ENCODE measurements around the gene RAB26.

Gene RAB26

DNA sequence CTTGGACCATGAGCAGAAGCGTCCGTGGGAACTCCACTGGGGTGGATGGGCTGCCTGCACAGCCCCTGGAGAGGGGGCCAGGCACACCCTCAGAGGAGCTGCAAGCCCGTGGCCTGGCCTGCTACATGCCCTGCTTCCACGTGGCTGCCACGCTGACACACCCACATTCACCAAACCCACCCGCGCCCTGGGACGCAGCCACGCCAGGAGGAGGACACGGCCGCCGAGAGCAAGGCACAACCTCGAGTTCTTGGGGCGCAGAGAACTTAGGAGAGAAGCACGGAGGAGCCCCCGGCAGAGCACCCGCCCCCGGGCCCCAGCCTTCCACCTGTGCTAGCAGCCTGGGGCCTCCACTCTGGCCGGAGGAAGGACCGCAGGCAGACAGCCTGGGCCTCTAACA, 29.1 kb downstream of the RAB26 start:
- no peak overlapping the region for H2AK5ac ChIP-seq (ENCODE audit: low read length)
- peaks cover 48 to 51% of the 10 kb centered on the region in 2 experiments for H3K36me3 ChIP-seq (ENCODE audit: control insufficient read depth in 1 of 2, insufficient read depth in 2 of 2, low read length in 2 of 2)
- H2AFZ ChIP-seq (ENCODE audit: insufficient read depth, low read length, poor library complexity): no peak overlapping the region
- peaks cover 6% of the 10 kb centered on the region for H3K9me3 ChIP-seq (ENCODE audit: insufficient read depth, low read depth, low read length)
- no peak for DNase-seq
- no peaks in the 10 kb centered on the region for H3K79me2 ChIP-seq (ENCODE audit: control insufficient read depth, insufficient read depth, low read length, poor library complexity)
- no peak overlapping the region for H3K14ac ChIP-seq (ENCODE audit: low read length)
- no peaks in the 10 kb centered on the region for H3K27me3 ChIP-seq (ENCODE audit: insufficient read depth, low read length)
- no CpG with 5 or more reads among the region's 20 CpGs for WGBS (ENCODE audit: extremely low coverage, insufficient coverage, insufficient read length)
- H2BK5ac ChIP-seq (ENCODE audit: low read depth, low read length, poor library complexity): no peak overlapping the region
- H4K12ac ChIP-seq (ENCODE audit: low read depth, low read length): no peak overlapping the region
- no peak overlapping the region for H3K23ac ChIP-seq (ENCODE audit: low read length)
- no peak overlapping the region for H3K27ac ChIP-seq (ENCODE audit: low read depth, low read length)
- no peak overlapping the region for H3K9ac ChIP-seq (ENCODE audit: low read length)
- no peaks in the 10 kb centered on the region for H3K79me1 ChIP-seq (ENCODE audit: low read length)
- H3K4me1 ChIP-seq (ENCODE audit: control insufficient read depth in 1 of 2, insufficient read depth in 2 of 2, low read length in 2 of 2): no peaks in the 10 kb centered on the region
- peak overlapping the region; percentile 25 for H3K4me3 ChIP-seq (ENCODE audit: low read depth, low read length)
- no peak overlapping the region for H2BK12ac ChIP-seq (ENCODE audit: low read length)
- H3K18ac ChIP-seq (ENCODE audit: low read length): no peak overlapping the region
- H4K91ac ChIP-seq (ENCODE audit: low read depth, low read length): no peak overlapping the region
- H3K4me2 ChIP-seq (ENCODE audit: low read length): no peak overlapping the region
- H3K4ac ChIP-seq (ENCODE audit: low read depth, low read length): no peak overlapping the region
- no peak overlapping the region for H4K8ac ChIP-seq (ENCODE audit: low read depth, low read length)
- no peak overlapping the region for H2BK120ac ChIP-seq (ENCODE audit: insufficient read depth, low read length, poor library complexity)

DNA sequence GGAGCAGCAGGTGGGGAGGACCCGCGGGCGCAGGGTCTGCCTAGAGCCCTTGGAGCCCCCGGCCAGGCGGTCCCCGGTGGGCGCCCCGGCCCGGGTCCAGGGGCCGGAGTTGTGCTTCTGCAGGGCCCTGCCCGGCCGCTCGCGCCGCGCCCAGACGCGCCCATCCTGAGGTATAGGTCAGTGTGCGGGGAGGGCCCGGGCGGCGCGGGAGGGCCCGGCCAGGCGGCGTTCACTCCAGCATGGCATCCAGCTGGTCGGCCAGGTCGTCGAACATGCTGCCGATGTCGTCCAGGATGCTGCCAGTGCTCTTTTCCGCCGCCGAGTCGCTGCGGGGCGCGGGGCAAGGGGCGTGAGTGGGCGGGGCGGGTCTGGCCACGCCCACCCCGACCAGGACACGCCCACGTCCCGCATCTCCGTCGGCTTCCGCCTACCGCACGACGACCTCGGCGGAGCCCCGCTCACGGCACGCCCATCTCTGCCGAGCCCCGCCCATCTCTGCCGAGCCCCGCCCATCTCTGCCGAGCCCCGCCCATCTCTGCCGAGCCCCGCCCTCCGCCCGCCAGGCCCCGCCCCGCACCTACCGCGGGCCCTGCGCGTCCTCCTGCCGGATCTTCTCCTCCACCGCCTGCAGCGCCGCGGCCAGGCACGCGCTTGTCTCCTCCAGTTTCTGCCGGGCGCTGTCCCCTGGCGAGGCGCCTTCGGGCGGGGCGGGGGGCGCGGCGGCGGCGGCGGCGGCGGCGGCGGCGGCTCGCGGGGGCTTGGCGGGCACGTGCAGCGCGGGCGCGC, 30.1 kb downstream of the RAB26 start:
- H4K8ac ChIP-seq (ENCODE audit: low read depth, low read length): no peak overlapping the region
- H3K79me1 ChIP-seq (ENCODE audit: low read length): no peaks in the 10 kb centered on the region

DNA sequence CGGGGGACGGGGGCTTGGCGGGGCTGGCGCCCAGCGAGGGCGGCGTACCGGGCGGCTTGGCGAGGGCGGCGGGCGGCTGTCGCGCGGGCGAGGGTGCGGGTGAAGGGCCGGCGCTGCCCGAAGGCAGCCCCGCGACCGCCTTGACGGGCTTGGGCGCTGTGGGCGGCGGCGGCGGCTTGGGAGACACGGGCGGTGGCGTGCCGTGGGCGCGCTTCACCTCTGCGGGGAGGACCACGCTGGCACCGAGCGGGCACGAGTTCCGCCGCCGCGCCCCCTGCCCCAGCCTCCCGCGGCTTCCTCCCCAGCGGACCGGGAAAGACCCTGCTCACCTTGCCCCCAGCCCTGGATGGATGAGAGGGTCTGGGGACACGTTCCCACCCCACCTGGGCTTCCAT, 30.7 kb downstream of the RAB26 start:
- WGBS (ENCODE audit: extremely low coverage, insufficient coverage, insufficient read length): no CpG with 5 or more reads among the region's 50 CpGs
- no peak overlapping the region for H3K4me2 ChIP-seq (ENCODE audit: low read length)
- H2AK5ac ChIP-seq (ENCODE audit: low read length): no peak overlapping the region
- H3K36me3 ChIP-seq (ENCODE audit: control insufficient read depth in 1 of 2, insufficient read depth in 2 of 2, low read length in 2 of 2): peaks cover 35 to 36% of the 10 kb centered on the region in 2 experiments
- peaks cover 6% of the 10 kb centered on the region for H3K9me3 ChIP-seq (ENCODE audit: insufficient read depth, low read depth, low read length)
- no peak overlapping the region for H2BK12ac ChIP-seq (ENCODE audit: low read length)
- no peak overlapping the region for H3K23ac ChIP-seq (ENCODE audit: low read length)
- H3K9ac ChIP-seq (ENCODE audit: low read length): no peak overlapping the region
- H3K4ac ChIP-seq (ENCODE audit: low read depth, low read length): no peak overlapping the region
- H3K18ac ChIP-seq (ENCODE audit: low read length): no peak overlapping the region
- no peaks in the 10 kb centered on the region for H3K27me3 ChIP-seq (ENCODE audit: insufficient read depth, low read length)
- no peak overlapping the region for H4K12ac ChIP-seq (ENCODE audit: low read depth, low read length)
- no peak overlapping the region for H3K14ac ChIP-seq (ENCODE audit: low read length)
- H3K79me1 ChIP-seq (ENCODE audit: low read length): no peaks in the 10 kb centered on the region
- H2AFZ ChIP-seq (ENCODE audit: insufficient read depth, low read length, poor library complexity): no peak overlapping the region
- no peak overlapping the region for H2BK120ac ChIP-seq (ENCODE audit: insufficient read depth, low read length, poor library complexity)
- no peak overlapping the region for H2BK5ac ChIP-seq (ENCODE audit: low read depth, low read length, poor library complexity)
- no peak for DNase-seq
- H3K27ac ChIP-seq (ENCODE audit: low read depth, low read length): no peak overlapping the region
- no peaks in the 10 kb centered on the region for H3K4me1 ChIP-seq (ENCODE audit: control insufficient read depth in 1 of 2, insufficient read depth in 2 of 2, low read length in 2 of 2)
- no peak overlapping the region for H3K4me3 ChIP-seq (ENCODE audit: low read depth, low read length)
- no peak overlapping the region for H4K91ac ChIP-seq (ENCODE audit: low read depth, low read length)
- H3K79me2 ChIP-seq (ENCODE audit: control insufficient read depth, insufficient read depth, low read length, poor library complexity): no peaks in the 10 kb centered on the region
- H4K8ac ChIP-seq (ENCODE audit: low read depth, low read length): no peak overlapping the region

More for the DNA sequence above, 30.1 kb downstream of the RAB26 start:
- Histone ChIP-seq H3K4me1 (ENCODE audit: control insufficient read depth in 1 of 2, insufficient read depth in 2 of 2, low read length in 2 of 2) (no peaks in the 10 kb centered on the region), H3K14ac (ENCODE audit: low read length) (no peak overlapping the region), H3K4me3 (ENCODE audit: low read depth, low read length) (no peak overlapping the region), H4K12ac (ENCODE audit: low read depth, low read length) (no peak overlapping the region), H3K4ac (ENCODE audit: low read depth, low read length) (no peak overlapping the region), H3K9ac (ENCODE audit: low read length) (no peak overlapping the region), H2BK120ac (ENCODE audit: insufficient read depth, low read length, poor library complexity) (no peak overlapping the region), H3K23ac (ENCODE audit: low read length) (no peak overlapping the region), H2AK5ac (ENCODE audit: low read length) (no peak overlapping the region), H2BK12ac (ENCODE audit: low read length) (no peak overlapping the region), H3K36me3 (ENCODE audit: control insufficient read depth in 1 of 2, insufficient read depth in 2 of 2, low read length in 2 of 2) (peaks cover 40 to 42% of the 10 kb centered on the region in 2 experiments), H3K18ac (ENCODE audit: low read length) (no peak overlapping the region), H3K27me3 (ENCODE audit: insufficient read depth, low read length) (no peaks in the 10 kb centered on the region), H3K9me3 (ENCODE audit: insufficient read depth, low read depth, low read length) (peaks cover 6% of the 10 kb centered on the region), H2BK5ac (ENCODE audit: low read depth, low read length, poor library complexity) (no peak overlapping the region), H3K27ac (ENCODE audit: low read depth, low read length) (no peak overlapping the region), H3K79me2 (ENCODE audit: control insufficient read depth, insufficient read depth, low read length, poor library complexity) (no peaks in the 10 kb centered on the region), H3K4me2 (ENCODE audit: low read length) (no peak overlapping the region), H2AFZ (ENCODE audit: insufficient read depth, low read length, poor library complexity) (no peak overlapping the region), H4K91ac (ENCODE audit: low read depth, low read length) (no peak overlapping the region)
- WGBS (ENCODE audit: extremely low coverage, insufficient coverage, insufficient read length): no CpG with 5 or more reads among the region's 106 CpGs
- peak in 1 of 2 donors; percentile 39 for DNase-seq

- Histone ChIP-seq H4K91ac (ENCODE audit: low read depth, low read length) (no peak overlapping the region), H2BK5ac (ENCODE audit: low read depth, low read length, poor library complexity) (no peak overlapping the region), H3K4ac (ENCODE audit: low read depth, low read length) (no peak overlapping the region), H3K14ac (ENCODE audit: low read length) (no peak overlapping the region), H3K4me3 (ENCODE audit: low read depth, low read length) (no peak overlapping the region), H2BK120ac (ENCODE audit: insufficient read depth, low read length, poor library complexity) (no peak overlapping the region), H3K79me2 (ENCODE audit: control insufficient read depth, insufficient read depth, low read length, poor library complexity) (no peaks in the 10 kb centered on the region), H2BK12ac (ENCODE audit: low read length) (no peak overlapping the region), H3K36me3 (ENCODE audit: control insufficient read depth in 1 of 2, insufficient read depth in 2 of 2, low read length in 2 of 2) (peaks cover 30 to 32% of the 10 kb centered on the region in 2 experiments), H3K18ac (ENCODE audit: low read length) (no peak overlapping the region), H3K23ac (ENCODE audit: low read length) (no peak overlapping the region), H4K8ac (ENCODE audit: low read depth, low read length) (no peak overlapping the region), H3K9ac (ENCODE audit: low read length) (no peak overlapping the region), H3K4me2 (ENCODE audit: low read length) (no peak overlapping the region), H4K12ac (ENCODE audit: low read depth, low read length) (no peak overlapping the region), H3K27ac (ENCODE audit: low read depth, low read length) (no peak overlapping the region), H3K9me3 (ENCODE audit: insufficient read depth, low read depth, low read length) (peaks cover 6% of the 10 kb centered on the region), H3K4me1 (ENCODE audit: control insufficient read depth in 1 of 2, insufficient read depth in 2 of 2, low read length in 2 of 2) (no peaks in the 10 kb centered on the region), H2AFZ (ENCODE audit: insufficient read depth, low read length, poor library complexity) (no peak overlapping the region), H3K79me1 (ENCODE audit: low read length) (no peaks in the 10 kb centered on the region), H2AK5ac (ENCODE audit: low read length) (no peak overlapping the region), H3K27me3 (ENCODE audit: insufficient read depth, low read length) (no peaks in the 10 kb centered on the region)
- DNase-seq: peak; percentile 31 to 63
- WGBS (ENCODE audit: extremely low coverage, insufficient coverage, insufficient read length): no CpG with 5 or more reads among the region's 31 CpGs
Measured at GRCh38 chr16:2179576-2179975, 31.2 kb downstream of the RAB26 start.

Data from trophoblast cell (in vitro differentiated cells and primary cell).